ENCODE measurements around the gene EEF2K.
"Not testable (repeated sequence)": the region's sequence is repeated elsewhere in the genome, so short reads cannot be mapped to it uniquely, and the experiment has no call there.

Gene EEF2K

DNA sequence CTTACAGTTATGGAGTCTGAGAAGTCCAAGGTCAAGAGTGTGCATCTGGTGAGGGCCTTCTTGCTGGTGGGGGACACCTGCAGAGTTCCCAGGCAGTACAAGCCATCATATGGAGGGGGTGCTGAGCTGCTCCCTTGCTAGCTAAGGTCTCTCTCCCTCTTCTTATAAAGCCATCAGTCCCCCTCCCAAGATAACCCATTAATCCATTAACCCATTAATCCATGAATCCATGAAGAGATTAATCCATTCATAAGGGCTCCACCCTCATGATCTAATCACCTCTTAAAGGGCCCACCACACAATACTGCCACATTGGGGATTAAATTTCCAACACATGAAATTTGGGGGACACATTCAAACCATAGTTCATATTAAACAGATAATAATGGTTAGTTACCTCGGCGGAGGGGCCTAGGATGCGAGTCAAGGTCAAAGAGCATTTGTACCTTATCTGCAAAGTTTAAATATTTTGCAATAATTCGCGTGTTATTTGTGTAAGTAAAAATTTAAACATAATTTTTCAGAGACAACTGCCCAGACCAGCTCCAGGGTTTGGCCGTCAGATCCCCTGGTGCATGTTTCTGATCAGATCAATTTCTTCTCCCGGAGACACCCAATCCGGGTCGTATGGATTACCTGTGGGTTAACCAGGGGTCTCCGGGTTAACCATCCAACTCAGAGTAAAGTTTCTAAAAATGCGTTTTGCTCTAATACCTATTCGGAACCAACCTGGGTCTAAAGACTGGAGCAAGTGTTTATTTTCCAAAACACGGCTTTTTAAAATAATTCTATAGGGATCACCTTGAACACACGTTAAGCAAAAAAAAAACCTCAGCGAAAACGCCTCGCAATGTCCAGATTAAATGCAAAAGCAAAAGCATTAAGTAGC is 90.4 kb downstream of the EEF2K start:
- DNase-seq (ENCODE audit: low spot score): no peak

DNA sequence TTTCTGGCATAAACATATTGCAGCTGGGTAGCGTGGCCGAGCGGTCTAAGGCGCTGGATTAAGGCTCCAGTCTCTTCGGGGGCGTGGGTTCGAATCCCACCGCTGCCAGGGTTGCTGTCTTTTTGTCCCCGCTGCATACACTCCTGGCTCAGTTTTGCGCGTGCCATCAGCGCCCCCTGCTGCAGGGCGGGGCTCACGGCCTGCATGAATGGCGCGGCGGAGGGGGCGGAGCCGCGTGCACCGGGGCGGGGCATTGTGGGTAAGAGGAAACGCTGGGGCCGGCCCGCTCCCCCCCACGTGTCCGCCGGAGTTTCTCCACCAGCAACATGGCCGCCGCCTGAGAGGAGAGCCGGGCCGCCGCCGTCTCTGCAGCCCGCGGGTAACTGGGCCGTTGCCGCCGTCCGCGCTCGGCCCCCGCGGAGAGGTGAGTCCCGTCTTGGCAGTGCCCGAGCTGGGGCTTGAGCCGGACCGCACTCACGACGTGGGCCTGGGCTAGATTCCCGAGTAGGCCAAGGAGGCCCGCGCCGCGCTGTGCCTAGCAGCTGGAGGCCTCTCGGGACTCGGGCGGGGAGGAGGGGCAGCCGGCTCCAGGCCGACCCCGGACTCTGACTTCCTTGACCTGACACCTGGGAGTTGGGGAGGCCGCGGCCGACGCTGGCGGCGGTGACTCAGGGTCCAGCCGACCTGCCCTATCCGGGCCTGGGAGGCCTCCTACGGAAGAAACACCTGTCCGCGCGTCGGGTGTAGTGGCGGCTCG is 91.2 kb downstream of the EEF2K start, which contains the start of gene POLR3E:
POLR3E (plus strand) TSS at position 296 of the 757 bp plus-strand sequence. CDS start 5,560 bp downstream, outside the sequence.
- peak; percentile 98 for DNase-seq (ENCODE audit: low spot score)

DNA sequence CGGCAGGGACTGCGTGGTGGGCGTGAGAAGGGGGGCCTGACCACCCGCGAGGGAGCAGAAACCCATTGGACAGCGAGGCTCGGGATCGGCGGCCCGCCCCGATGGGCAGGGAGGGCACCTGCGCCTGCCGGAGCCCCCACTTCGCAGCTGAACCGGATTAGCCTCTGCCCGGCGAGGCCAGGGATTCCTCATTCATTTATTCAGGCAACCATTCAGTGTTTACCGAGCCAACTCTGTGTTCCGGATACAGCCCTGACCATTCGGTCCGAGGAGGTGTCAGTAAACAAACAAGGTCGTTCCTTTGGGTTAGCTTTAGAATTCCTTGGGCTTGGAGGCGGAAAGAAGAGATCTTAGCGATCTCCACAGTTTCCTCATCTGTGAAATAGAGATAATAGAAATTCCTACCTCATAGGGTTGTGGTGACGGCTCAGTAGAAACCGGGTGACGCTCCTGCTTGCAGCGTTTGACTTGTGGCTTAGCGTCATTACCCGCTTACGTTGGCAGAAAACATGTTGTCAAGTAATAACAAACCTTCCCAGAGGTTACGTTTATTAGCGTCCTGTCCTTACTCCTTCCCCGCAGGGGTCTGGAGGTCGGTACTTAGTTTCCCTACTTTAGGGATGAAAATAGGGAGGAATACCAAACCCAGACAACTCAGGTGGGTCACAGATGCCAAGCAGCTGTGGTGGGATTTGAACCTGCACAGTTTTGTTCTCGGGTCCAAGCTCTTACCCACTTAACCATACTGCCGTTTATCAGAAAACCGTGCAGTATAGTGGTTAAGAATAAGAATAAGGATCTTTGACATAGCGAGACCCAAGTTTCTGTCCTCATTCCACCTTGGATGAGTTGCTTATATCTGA is 92.0 kb downstream of the EEF2K start:
- DNase-seq (ENCODE audit: low spot score): peak; percentile 89

DNA sequence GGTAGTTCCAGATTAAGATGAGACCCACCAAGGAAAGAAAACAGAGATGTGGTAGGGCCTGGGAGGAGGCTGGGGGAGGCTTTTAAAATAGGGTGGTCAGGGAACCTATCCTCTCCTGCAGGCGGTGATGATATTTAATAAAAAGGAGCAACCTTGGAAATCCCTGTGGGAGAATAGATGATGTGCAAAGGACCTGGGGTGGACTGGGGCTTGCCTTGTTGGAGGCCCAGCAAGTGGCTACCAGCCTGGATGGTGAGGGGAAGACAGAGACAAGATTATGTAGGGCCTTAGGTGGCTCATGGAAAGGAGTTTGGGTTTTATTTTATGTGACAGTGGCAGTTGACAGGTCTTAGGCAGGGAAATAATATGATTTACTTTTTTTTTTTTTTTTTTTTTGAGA is 93.0 kb downstream of the EEF2K start:
- DNase-seq (ENCODE audit: low spot score): no peak

- DNase-seq (ENCODE audit: low spot score): peak; percentile 80
These were observed 94.5 kb downstream of the EEF2K start for GRCh38 chr16:22300427-22301071.

DNA sequence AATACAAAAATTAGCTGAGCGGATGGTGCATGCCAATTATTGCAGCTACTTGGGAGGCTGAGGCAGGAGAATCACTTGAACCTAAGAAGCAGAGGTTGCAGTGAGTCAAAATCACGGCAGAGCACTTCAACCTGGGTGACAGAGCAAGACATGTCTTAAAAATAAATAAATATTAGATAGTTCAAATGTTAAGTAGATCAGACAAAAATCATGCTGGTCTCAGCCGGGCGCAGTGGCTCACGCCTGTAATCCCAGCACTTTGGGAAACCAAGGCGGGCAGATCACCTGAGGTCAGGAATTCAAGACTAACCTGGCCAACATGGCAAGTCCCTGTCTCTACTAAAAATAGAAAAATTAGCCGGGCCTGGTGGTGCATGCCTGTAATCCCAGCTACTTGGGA is 95.3 kb downstream of the EEF2K start:
- not testable (repeated sequence) for DNase-seq (ENCODE audit: low spot score)

GRCh38 chr16:22302776-22303363 is 96.8 kb downstream of the EEF2K start:
- DNase-seq (ENCODE audit: low spot score): no peak

DNA sequence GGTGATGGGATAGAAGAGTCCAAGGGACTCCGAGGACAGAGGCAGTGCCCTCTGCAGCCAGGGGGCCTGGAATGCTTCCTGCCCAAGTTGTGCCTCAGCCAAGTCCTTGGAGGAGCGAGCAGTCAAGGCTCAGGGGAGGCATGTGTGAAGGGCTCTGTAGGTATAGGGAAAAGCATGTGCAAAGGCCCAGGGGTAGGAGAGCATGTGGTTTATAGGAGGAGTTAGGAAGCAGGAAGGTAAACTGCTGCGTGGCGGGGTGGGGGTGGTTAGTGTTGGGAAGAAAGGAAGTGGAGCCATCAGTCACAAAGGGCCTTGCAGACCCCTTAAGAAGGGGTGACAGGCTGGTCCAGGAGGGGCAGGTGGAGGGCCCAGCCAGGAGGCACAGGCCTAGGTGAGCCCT is 98.3 kb downstream of the EEF2K start:
- no peak for DNase-seq (ENCODE audit: low spot score)

DNA sequence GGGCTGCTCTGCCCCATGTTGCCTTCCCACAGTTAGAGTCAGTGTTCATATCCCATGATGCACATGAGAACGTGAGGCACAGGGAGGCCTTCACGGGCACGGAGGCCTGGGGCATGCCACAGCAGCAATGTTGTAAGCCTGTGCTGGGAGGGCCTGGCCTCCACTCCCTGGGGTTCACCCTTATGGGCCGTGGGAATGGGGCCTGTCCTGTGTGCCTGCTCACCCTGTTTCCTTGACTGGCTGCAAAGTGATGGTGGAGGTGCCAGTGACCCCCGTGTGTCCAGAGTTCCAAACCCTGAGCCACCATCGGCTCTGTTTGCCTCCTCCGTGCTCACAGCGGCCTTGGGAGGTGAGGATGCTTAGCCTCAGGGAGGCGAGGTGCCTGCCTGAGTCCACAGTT is 100.7 kb downstream of the EEF2K start:
- DNase-seq (ENCODE audit: low spot score): no peak

DNA sequence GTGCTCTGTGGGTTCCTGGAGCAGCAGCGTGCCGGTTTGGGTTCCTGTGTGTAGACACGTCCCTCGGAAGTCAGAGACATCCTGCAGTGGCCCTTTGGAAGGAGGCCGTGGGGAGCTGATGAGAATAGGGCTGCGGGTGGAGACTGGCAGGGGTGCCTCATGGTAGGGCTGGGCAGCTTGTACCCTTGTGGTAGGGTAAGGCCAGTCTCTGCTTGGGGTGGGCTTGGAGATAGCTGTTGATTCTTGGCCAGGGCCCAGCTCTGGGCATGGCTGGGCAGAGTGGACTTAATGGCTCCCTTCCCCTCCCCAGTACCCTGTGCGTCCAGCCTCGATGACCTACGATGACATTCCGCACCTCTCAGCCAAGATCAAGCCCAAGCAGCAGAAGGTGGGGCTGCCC is 101.8 kb downstream of the EEF2K start:
- no peak for DNase-seq (ENCODE audit: low spot score)

DNA sequence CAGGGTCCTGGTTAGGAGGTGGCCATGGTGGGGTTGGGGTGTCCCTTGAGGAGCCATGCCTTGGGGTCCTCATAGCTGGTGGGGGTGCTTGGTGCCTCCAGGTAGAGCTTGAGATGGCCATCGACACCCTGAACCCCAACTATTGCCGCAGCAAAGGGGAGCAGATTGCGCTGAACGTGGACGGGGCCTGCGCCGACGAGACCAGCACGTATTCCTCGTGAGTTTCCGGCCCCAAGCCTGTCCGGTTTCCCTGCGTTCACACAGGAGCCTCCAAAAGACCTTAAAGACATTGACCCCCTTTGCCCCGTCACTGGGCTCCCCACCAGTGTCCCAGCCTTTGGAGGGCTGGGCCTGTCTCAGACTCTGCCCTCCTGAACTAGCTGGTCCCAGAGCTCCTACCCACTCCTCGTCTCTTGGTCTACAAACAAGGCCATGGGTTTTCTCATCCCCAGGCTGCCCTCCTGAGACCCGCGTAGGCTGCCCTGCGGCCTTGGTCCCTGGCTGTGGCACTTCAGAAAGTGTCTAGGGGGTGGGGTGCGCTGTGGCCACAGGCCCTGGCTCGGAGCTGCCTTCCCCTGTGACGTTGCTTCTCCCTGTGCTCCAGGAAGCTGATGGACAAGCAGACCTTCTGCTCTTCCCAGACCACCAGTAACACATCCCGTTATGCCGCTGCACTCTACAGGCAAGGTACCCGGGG is 102.9 kb downstream of the EEF2K start:
- no peak for DNase-seq (ENCODE audit: low spot score)

GRCh38 chr16:22311520-22311919 is 105.4 kb downstream of the EEF2K start:
- DNase-seq (ENCODE audit: low spot score): no peak

DNA sequence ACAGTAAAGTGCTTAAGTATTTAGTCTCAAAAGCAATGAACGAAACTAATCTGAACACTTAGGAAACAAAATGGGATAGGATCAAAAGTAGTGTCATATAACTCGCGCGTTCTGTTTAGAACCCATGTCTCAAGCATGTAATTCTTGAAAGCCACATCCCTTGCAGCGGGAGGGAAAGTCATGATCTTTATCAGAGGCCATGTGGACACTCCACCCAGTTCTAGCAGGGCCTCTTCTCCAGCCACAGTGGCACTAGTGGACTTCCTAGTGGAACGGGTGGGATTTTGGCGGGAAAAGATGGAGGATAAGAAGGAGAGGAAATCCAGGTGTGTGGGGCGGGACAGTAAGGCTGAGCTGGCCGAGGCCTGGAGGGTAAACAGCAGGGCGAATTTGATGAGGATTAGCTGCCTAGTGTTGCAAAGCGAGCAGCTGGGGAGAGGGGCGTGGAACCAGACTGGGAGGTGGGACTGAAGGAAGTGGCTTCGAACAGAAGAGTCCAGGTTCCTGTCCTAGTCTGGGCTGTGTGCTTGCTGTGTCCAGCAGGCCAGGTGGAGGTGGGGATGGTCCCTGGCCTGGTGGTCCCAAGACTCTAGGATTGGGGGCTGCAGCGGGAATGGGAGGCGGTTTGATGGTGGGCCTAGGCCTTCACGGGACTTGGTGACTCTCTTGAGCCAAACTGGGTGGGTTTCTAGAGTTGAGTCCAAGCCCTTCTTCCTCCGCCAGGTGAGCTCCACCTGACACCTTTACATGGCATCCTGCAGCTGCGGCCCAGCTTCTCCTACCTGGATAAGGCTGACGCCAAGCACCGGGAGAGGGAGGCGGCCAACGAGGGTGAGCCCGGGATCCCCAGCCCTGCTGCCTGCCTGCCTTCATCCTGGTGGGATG is 107.1 kb downstream of the EEF2K start:
- DNase-seq (ENCODE audit: low spot score): no peak

DNA sequence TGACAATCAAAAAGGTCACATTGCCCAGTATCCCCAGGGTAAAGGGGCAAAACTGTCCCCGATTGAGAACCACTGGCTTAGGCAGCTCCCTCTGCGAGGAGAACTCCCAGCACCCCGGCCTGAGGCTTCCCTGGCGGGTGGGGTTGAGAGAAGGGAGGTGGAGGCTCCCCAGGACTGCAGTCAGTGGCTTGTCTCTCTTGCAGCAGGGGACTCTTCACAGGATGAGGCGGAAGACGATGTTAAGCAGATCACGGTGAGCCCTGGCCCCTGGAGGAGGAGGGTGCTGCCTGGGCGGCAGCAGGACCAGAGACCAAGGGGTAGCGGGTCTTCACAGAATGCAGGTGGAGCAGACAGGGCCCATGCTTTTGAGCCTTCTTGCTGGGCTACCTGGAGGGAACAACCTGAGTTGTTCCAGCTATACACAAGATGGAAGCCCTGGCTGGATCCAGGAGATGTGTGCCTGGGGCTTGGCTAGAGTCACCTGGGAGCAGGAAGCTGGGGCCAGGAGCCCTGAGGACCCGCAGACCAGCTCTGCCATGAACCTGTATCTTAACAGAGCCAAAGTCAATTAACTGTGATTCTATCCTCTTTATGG is 107.9 kb downstream of the EEF2K start:
- DNase-seq (ENCODE audit: low spot score): no peak

DNA sequence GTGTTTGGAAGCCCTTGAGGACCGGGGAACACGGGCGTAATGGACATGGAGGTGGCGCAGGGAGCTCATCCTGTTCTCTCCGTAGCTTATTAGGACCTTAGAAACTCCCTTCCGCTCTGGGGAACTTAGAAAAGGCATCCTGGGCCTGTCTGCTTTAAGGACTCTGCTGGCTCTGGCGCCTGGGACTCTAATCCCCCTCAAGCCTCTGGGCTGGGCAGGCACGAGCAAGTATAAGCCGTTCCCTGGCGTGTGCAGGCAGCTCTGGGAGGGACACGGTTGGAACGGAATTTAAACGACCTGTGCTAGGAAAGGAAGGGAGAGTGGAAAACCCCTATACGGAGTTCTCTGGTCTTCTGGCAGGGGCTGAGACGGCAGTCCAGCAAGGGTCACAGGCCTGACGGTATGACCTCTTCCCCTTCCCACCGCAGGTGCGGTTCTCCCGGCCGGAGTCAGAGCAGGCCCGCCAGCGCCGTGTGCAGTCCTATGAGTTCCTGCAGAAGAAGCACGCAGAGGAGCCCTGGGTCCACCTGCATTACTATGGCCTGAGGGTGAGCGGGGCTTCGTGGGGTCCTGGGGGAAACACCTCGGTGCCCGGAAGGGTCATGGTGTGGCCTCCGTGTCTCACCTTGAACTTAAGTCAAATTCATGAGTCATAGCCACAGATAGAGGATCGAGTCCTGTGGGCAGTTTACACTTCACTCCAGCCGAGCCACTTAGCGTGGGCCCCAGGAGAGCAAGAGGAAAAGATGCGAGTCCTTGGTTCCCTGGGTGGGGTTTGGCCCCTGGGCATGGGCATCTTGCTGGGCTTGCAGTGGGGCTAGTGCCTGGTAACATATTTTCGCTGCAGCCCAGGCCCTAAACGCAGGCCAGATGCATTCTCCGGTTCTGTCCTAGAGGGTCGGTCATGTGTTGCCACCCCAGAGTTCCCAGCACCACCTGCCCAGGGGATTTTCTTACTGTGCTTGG is 108.9 kb downstream of the EEF2K start:
- DNase-seq (ENCODE audit: low spot score): no peak

- DNase-seq (ENCODE audit: low spot score): no peak
These were observed 109.9 kb downstream of the EEF2K start for GRCh38 chr16:22315979-22316378.

DNA sequence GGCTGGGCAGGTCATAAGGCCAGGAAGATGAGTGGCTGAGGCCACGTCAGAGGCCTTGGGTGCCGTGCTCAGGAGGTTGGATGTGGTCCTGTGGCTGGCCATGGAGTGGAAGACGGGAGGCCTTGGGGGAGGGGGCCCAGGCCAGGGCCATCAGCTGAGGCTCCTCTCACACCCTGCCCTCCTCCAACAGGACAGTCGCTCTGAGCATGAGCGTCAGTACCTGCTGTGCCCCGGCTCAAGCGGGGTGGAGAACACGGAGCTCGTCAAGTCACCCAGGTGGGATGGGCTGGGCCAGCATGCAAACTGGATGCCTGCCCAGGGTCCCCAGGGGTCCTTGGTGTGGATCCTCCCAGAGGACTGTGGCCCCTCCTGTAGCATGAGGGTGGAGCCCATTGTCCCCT is 110.3 kb downstream of the EEF2K start:
- no peak for DNase-seq (ENCODE audit: low spot score)

GRCh38 chr16:22317001-22317530 is 111.0 kb downstream of the EEF2K start:
- DNase-seq (ENCODE audit: low spot score): no peak
